Esophagus squamous epithelium (tissue), 5 donors: ENCODE measurements around the gene UBE2U. TPM values are rescaled to one million over a fixed set of nuclear protein-coding genes. Genes with fewer than 3 reads are reported as not detected.
A peak's percentile ranks its signal among the peaks of the same experiment; 100 is the strongest.

ENCODE experiments used
- DNase-seq: peaks from one replicate; lab custom pipeline; 2025; lab: John Stamatoyannopoulos, UW
- H3K27ac ChIP-seq, 4 donors: fragments of 200-600 bp; sonication (generic); one replicate each; pipeline ENCODE4 v1.5.1; 2016 to 2019; ENCODE audit warnings: mild to moderate bottlenecking in 1 of 4
- H3K27me3 ChIP-seq, 4 donors: fragments of 200-600 bp; sonication (generic); 1 replicate in 3 of 4; 2 replicates in 1 of 4; pipeline versions ENCODE4 v1.5.1 to v1.6.0; 2017 to 2021; ENCODE audit warnings: antibody characterized with exemption in 1 of 4
- H3K36me3 ChIP-seq, 3 donors: fragments of 200-600 bp; sonication (generic); one replicate each; pipeline ENCODE4 v1.5.1; 2016 to 2019
- H3K4me1 ChIP-seq, 3 donors: fragments of 200-600 bp; sonication (generic); one replicate each; pipeline ENCODE4 v1.5.1; 2017 to 2019
- H3K4me3 ChIP-seq, 4 donors: fragments of 200-600 bp; sonication (generic); 1 replicate in 3 of 4; 2 replicates in 1 of 4; pipeline ENCODE4 v1.5.1; 2016 to 2019; ENCODE audit warnings: mild to moderate bottlenecking in 2 of 4, moderate library complexity in 1 of 4
- H3K9me3 ChIP-seq, 3 donors: fragments of 200-600 bp; sonication (generic); one replicate each; pipeline ENCODE4 v1.5.1; 2016 to 2019
- CTCF ChIP-seq, 6 experiments: fragments of 450-650 bp in 4 of 6; fragments of 200-600 bp in 2 of 6; sonication (generic) in 2 of 6; IDR thresholded peaks; one replicate each; pipeline ENCODE4 v1.5.1; 2016 to 2019; ENCODE audit warnings: antibody characterized with exemption in 6 of 6, mild to moderate bottlenecking in 4 of 6, moderate library complexity in 4 of 6
- POLR2A ChIP-seq, 4 donors: fragments of 450-650 bp; IDR thresholded peaks; one replicate each; pipeline ENCODE4 v1.6.1; 2017; ENCODE audit warnings: antibody characterized with exemption in 4 of 4, mild to moderate bottlenecking in 4 of 4, moderate library complexity in 3 of 4
- WGBS, 2 donors: methylation state at CpG; one replicate each; pipeline ENCODE4 v1.1.5; 2018; 5-methylcytosine and 5-hydroxymethylcytosine counted together
- intact Hi-C: fragments of 100-400 bp; cut with DNase I; formaldehyde crosslinking; loops from one replicate; pipeline ENCODE4 v1.15.0; 2022
- total RNA-seq, 4 donors: library from RNA; depleted of rRNA; stranded (reverse); fragments of >200 nt; gene quantifications; one replicate each; pipeline ENCODE4 v1.1.0, GENCODE V29; 2016
- donor health status: DM: yes; HTN: yes; CAD: no.

Gene UBE2U, protein sequence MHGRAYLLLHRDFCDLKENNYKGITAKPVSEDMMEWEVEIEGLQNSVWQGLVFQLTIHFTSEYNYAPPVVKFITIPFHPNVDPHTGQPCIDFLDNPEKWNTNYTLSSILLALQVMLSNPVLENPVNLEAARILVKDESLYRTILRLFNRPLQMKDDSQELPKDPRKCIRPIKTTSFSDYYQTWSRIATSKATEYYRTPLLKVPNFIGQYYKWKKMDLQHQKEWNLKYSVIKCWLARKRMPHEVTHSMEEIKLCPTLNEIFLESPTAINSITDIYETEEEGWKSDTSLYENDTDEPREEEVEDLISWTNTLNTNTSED
- total RNA-seq = not detected

DNA sequence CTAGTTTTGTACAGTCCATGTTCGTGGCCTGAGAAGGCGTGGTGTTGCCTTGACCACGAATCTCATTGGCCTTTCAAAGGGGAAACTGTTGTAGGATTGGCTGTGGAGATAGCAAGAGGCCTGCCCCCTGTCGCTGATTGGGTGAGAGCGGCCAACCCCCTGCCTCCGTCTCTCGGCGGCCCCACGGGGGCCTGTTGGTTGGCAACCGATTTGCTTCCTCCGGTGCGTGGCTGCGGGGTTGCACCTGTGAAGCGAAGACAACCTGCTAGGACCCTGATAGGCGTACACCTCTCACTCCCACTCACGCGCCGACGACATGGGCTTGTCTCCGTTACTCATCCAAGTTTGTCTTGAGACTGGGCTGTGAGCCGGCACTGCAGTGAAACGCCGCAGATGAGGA, at the start of gene UBE2U:
TSS of gene UBE2U (plus strand) at position 204 of the 400 bp plus-strand sequence. CDS start 428 bp downstream, outside the sequence.
- TF ChIP-seq POLR2A (IDR thresholded peaks at IDR 0.05) = no peak
- TF ChIP-seq CTCF (IDR thresholded peaks at IDR 0.05) = no peak
- Histone ChIP-seq H3K4me3 (no peak within 1 kb of the TSS), H3K9me3 (no peaks in the 10 kb centered on the region), H3K27me3 (peaks cover 0 to 20% (median 0%) of the 10 kb centered on the region in 4 donors), H3K27ac (no peak within 1 kb of the TSS), H3K36me3 (no peaks in the 10 kb centered on the region), H3K4me1 (no peaks in the 10 kb centered on the region)
- no peak for DNase-seq
- intact Hi-C loops = no loop called here
- WGBS, 2 donors = 84 to 85% methylated on average over 6 to 10 of the region's 23 CpGs

GRCh38 chr1:64155278-64155677, 48.1 kb upstream of the UBE2U start:
- 11 to 38% methylated on average over 1 of the region's 1 CpG for WGBS, 2 donors
- no peak for DNase-seq
- no peaks in the 10 kb centered on the region for H3K9me3 ChIP-seq
- no peaks in the 10 kb centered on the region for H3K4me1 ChIP-seq
- TF ChIP-seq POLR2A (IDR thresholded peaks at IDR 0.05) (no peak), CTCF (IDR thresholded peaks at IDR 0.05) (no peak)
- intact Hi-C loops = no loop called here
- H3K27me3 ChIP-seq = no peaks in the 10 kb centered on the region
- no peak overlapping the region for H3K4me3 ChIP-seq
- no peak overlapping the region for H3K27ac ChIP-seq
- H3K36me3 ChIP-seq = peaks cover 0 to 14% (median 0%) of the 10 kb centered on the region in 3 donors

DNA sequence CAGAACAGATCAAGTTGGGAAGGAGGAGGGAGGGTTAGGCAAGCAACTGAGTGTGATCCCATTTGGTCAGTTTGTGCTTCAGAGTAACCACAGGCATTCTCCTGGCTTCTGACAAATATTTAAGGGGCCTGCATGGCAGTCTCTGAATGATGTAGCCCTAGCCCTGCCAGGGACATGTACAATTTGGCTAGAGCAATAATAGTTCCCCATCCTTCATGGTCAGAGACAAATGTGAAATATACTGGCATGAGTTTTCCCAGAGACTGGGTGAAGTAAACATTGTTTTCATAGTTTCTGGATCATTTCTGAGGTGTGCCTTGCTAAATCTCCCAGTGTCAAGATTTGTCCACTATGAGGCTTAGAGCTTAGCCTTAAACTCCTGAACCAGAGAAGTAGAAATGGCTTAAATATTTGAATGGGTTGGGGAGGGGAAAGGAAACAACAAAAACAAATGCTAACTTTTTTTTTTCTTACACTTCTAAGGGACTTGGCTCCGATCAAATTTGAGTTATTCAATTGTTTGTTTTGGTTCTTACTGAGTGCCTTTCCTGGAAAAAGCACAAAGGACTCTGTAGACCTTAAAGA, 42.0 kb upstream of the UBE2U start:
- TF ChIP-seq CTCF (IDR thresholded peaks at IDR 0.05) = no peak
- no peak for TF ChIP-seq POLR2A (IDR thresholded peaks at IDR 0.05)
- no peak overlapping the region for H3K4me3 ChIP-seq
- H3K27ac ChIP-seq = peak overlapping the region in 2 of 4 donors; percentile 21 to 47
- intact Hi-C loops = no loop called here
- no peak for DNase-seq
- no peaks in the 10 kb centered on the region for H3K27me3 ChIP-seq
- H3K36me3 ChIP-seq = peaks cover 0 to 14% (median 0%) of the 10 kb centered on the region in 3 donors
- H3K4me1 ChIP-seq = peaks cover 0 to 18% (median 0%) of the 10 kb centered on the region in 3 donors
- no peaks in the 10 kb centered on the region for H3K9me3 ChIP-seq
- WGBS, 2 donors = 26 to 27% methylated on average over 1 of the region's 1 CpG

DNA sequence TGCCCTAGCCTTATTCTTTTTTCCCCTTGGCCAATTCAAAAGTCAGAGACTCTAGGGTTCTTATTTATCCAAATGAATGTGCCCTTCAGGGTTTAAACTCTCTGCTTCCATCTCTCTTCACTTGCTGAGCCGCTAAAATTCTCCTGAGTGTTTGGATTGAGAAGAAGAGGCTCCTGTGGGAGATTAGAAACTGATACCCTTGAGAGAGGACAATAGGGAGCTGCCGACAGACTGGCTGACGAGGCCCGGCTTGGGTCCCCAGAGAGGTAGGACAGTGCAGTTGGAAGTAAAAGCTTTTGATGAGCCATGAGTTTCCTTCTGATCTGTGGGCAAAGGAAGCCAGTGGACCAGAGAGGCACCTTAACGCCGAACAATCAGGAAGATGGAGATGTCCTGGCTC, 41.3 kb upstream of the UBE2U start:
- Histone ChIP-seq H3K4me3 (no peak overlapping the region), H3K36me3 (peaks cover 0 to 14% (median 0%) of the 10 kb centered on the region in 3 donors), H3K27me3 (no peaks in the 10 kb centered on the region), H3K27ac (peak overlapping the region in 2 of 4 donors; percentile 11 to 47), H3K4me1 (peaks cover 0 to 18% (median 0%) of the 10 kb centered on the region in 3 donors), H3K9me3 (no peaks in the 10 kb centered on the region)
- DNase-seq = no peak
- WGBS, 2 donors = 78 to 86% methylated on average over 5 to 6 of the region's 6 CpGs
- intact Hi-C loops = no loop called here
- TF ChIP-seq CTCF (IDR thresholded peaks at IDR 0.05) = no peak
- no peak for TF ChIP-seq POLR2A (IDR thresholded peaks at IDR 0.05)

DNA sequence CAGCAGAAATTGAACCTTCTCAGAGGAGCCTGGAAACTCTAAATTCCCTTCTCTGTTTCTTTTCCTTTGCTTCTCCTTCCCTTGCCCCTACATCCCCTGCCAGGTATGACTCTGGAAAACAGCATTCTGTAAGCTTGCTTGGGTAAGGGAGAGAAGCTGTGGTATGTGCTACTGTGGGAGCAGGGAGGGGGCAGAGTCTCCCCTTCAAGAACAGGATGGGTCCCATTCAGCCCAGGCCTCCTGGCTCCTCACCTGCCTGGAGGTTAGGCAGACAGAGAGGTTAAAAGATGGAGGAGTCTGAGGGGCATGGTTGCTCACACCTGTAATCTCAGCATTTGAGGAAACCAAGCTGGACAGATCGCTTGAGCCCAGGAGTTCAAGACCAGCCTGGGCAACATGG, 40.6 kb upstream of the UBE2U start:
- Histone ChIP-seq H3K36me3 (peaks cover 0 to 14% (median 0%) of the 10 kb centered on the region in 3 donors), H3K9me3 (no peaks in the 10 kb centered on the region), H3K27me3 (no peaks in the 10 kb centered on the region), H3K4me3 (no peak overlapping the region), H3K4me1 (peaks cover 0 to 18% (median 0%) of the 10 kb centered on the region in 3 donors), H3K27ac (peak overlapping the region in 2 of 4 donors; percentile 40 to 59)
- TF ChIP-seq CTCF (IDR thresholded peaks at IDR 0.05) (no peak), POLR2A (IDR thresholded peaks at IDR 0.05) (no peak)
- 100% methylated on average over 1 of the region's 1 CpG; no CpG with 5 or more reads in 1 of the 2 donors for WGBS, 2 donors
- intact Hi-C loops = no loop called here
- no peak for DNase-seq
